ENCODE data around the gene HCRTR1. TPM values are rescaled to one million over a fixed set of nuclear protein-coding genes. Genes with fewer than 3 reads are reported as not detected.
A peak's percentile ranks its signal among the peaks of the same experiment; 100 is the strongest.

Gene HCRTR1
- total RNA-seq, 1 donor from 2014 or later, result 0.44 TPM

- no peak for DNase-seq
- Histone ChIP-seq H3K4me3 (no peak overlapping the region), H3K27me3 (ENCODE audit: low read depth) (no peaks in the 10 kb centered on the region), H3K9me3 (replicated peaks) (no peaks in the 10 kb centered on the region), H3K4me1 (peaks cover 46% of the 10 kb centered on the region), H3K36me3 (no peaks in the 10 kb centered on the region), H3K27ac (replicated peaks) (no peak overlapping the region)
- intact Hi-C loops (cut with micrococcal nuclease), result loop anchor here (5.0 kb wide), 1 partner anchor 46 kb away; no protein-coding TSS in a partner anchor
- no peak for TF ChIP-seq CTCF (IDR thresholded peaks at IDR 0.05; ENCODE audit: borderline replicate concordance)
Measured at GRCh38 chr1:31666263-31666963, 48.9 kb downstream of the HCRTR1 start.

GRCh38 chr1:31667065-31667785 is 49.7 kb downstream of the HCRTR1 start:
- H3K27ac ChIP-seq (replicated peaks), result no peak overlapping the region
- peaks cover 54% of the 10 kb centered on the region for H3K4me1 ChIP-seq
- no peaks in the 10 kb centered on the region for H3K27me3 ChIP-seq (ENCODE audit: low read depth)
- H3K9me3 ChIP-seq (replicated peaks), result no peaks in the 10 kb centered on the region
- intact Hi-C loops (cut with micrococcal nuclease), result loop anchor here (5.0 kb wide), 1 partner anchor 45 kb away; no protein-coding TSS in a partner anchor
- H3K36me3 ChIP-seq, result no peaks in the 10 kb centered on the region
- no peak for TF ChIP-seq CTCF (IDR thresholded peaks at IDR 0.05; ENCODE audit: borderline replicate concordance)
- H3K4me3 ChIP-seq, result no peak overlapping the region
- no peak for DNase-seq

- H3K4me3 ChIP-seq, result no peak overlapping the region
- no peaks in the 10 kb centered on the region for H3K27me3 ChIP-seq (ENCODE audit: low read depth)
- intact Hi-C loops (cut with micrococcal nuclease), result loop anchor here (5.0 kb wide), 1 partner anchor 44 kb away; no protein-coding TSS in a partner anchor
- H3K9me3 ChIP-seq (replicated peaks), result no peaks in the 10 kb centered on the region
- no peak for TF ChIP-seq CTCF (IDR thresholded peaks at IDR 0.05; ENCODE audit: borderline replicate concordance)
- no peaks in the 10 kb centered on the region for H3K36me3 ChIP-seq
- H3K4me1 ChIP-seq, result peaks cover 66% of the 10 kb centered on the region
- no peak overlapping the region for H3K27ac ChIP-seq (replicated peaks)
- DNase-seq, result no peak
Measured at GRCh38 chr1:31668303-31668883, 50.9 kb downstream of the HCRTR1 start.

GRCh38 chr1:31669433-31669785 is 51.9 kb downstream of the HCRTR1 start:
- Histone ChIP-seq H3K4me1 (peaks cover 76% of the 10 kb centered on the region), H3K4me3 (peak overlapping the region; percentile 61), H3K36me3 (no peaks in the 10 kb centered on the region), H3K27ac (replicated peaks) (peak overlapping the region; percentile 81), H3K27me3 (ENCODE audit: low read depth) (no peaks in the 10 kb centered on the region), H3K9me3 (replicated peaks) (no peaks in the 10 kb centered on the region)
- TF ChIP-seq CTCF (IDR thresholded peaks at IDR 0.05; ENCODE audit: borderline replicate concordance), result no peak
- intact Hi-C loops (cut with micrococcal nuclease), result loop anchor here (5.0 kb wide), 1 partner anchor 43 kb away; no protein-coding TSS in a partner anchor
- DNase-seq, result no peak

GRCh38 chr1:31669786-31670592 is 52.5 kb downstream of the HCRTR1 start:
- DNase-seq, result peak; percentile 83
- H3K27me3 ChIP-seq (ENCODE audit: low read depth), result no peaks in the 10 kb centered on the region
- no peaks in the 10 kb centered on the region for H3K9me3 ChIP-seq (replicated peaks)
- H3K4me1 ChIP-seq, result peaks cover 82% of the 10 kb centered on the region
- peak; percentile 35 for TF ChIP-seq CTCF (IDR thresholded peaks at IDR 0.05; ENCODE audit: borderline replicate concordance)
- H3K27ac ChIP-seq (replicated peaks), result peak overlapping the region; percentile 81
- H3K36me3 ChIP-seq, result no peaks in the 10 kb centered on the region
- H3K4me3 ChIP-seq, result peak overlapping the region; percentile 61
- intact Hi-C loops (cut with micrococcal nuclease), result loop anchor here (5.0 kb wide), 1 partner anchor 42 kb away; no protein-coding TSS in a partner anchor
